NCI-H345 (cell line): Measurements from ENCODE around the gene POLDIP2.

ENCODE experiments used
- DNase-seq: peaks from one replicate; lab custom pipeline; 2025; lab: John Stamatoyannopoulos, UW

Gene POLDIP2, protein sequence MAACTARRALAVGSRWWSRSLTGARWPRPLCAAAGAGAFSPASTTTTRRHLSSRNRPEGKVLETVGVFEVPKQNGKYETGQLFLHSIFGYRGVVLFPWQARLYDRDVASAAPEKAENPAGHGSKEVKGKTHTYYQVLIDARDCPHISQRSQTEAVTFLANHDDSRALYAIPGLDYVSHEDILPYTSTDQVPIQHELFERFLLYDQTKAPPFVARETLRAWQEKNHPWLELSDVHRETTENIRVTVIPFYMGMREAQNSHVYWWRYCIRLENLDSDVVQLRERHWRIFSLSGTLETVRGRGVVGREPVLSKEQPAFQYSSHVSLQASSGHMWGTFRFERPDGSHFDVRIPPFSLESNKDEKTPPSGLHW

GRCh38 chr17:28357061-28357900 is at the start of gene POLDIP2:
Gene POLDIP2, minus strand, starts transcription at chr17:28357527. Its CDS starts 79 bp downstream, at chr17:28357448.
- DNase-seq = peak; percentile 96

DNA sequence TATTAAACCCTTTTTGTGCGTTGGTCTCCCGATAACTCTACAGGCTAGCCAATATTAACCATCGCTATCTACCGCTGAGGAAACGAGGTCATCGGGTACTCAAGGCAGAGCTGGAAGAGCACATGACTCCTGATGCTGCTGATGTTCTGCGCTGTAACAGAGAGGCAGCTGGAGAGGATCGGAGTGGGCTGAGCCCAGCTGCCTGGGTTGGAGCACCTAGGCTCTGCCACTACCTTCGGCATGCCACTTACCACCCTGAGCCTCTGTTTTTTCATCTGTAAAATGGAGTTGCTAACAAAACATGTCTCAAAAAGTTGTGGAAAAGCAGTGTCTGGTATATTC is 49.1 kb upstream of the POLDIP2 start:
- DNase-seq = peak; percentile 73

DNA sequence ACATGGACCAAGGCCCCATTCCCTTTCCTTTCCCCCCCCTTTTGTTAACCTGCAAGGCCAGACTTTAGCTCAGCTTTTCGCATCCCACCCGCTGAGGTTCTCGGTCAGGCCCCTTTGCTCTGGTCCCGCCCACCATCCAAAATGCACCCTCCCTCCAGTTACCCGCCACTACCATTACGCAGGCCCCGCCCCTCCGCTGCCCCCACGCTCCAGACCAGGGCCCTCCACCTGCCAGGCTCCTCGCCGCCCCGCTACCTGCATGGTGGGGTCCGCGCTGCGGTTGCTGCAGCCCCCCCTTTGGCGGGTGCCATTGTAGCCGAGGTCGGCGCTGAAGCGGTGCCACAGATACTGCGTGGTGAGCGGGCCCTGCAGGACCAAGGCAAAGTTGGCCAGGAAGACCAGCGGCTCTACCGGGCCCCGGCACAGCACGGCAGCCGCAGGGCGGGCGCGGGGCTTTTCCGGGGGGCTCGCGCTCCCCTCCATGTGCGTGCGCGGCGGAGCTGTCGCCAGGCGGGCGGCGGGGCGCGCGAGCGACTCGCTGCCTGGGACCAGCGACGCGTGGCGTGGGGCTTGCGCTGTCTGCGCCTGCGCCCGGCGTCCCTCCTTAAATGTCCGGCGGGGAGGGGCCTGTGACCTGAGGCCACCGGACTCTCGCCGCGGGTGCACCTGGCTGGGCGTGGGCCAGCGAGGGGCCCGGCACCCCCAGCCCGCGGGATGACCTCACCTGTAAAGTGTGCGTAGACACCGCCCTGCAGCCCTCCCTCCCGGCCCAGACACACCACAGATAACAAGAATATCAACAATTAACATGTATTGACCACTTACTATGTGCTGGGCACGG is 48.5 kb upstream of the POLDIP2 start, which contains the start of gene SLC46A1:
SLC46A1 (minus strand) TSS at position 581 of the 841 bp plus-strand sequence; CDS start at position 483, 98 bp downstream.
- DNase-seq = peak; percentile 66

DNA sequence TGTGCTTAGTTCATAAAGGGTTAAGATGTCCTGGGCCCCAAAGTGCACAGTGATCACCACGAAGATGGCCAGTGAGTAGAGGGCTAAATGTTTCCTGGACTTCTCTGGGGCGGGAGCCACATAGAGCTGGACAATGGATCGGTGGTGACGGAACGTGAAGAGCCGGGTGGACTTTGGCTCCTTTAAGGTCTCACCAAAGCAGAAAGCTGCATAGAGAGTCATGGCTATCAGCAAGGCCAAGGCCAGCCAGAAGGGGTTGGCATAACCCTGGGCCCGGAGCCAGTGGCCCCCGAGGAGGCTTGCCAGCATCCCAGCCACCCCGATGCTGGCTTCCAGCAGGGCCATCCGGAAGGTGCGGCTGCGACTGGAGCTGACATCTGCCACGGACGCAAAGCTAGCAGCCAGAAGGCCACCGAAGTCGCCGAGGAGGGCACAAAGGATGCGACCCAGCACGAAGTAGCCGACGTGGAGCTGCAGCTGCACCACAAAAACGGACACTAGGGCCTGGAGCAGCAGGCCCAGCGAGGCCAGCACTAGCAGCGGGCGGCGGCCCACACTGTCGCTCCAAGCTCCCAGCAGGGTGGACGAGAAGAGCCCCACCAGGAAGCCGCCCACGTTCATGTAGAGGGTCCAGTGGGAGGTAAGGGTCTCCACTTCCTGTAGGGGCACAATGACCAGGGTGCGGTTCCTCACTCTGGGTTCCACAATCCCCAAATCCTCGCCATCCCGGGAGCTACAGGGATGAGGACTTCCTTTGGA is 47.7 kb upstream of the POLDIP2 start:
- DNase-seq = peak; percentile 9

DNA sequence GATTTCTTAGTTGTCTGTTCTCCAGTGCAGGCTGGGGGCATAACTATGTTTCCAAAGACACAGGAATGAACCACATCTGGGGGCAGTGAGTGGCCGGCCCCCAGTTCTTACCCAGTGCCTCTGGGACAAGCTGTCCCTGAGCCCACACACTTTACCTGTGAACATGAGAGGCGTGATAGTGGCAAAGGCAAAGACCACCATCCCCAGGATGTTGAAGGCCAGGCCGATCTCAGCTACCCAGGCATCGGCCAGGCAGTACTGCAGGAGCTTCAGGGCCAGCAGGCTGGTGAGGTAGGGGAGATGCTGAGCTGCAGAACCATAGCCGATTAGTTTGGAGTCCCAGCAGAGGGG is 47.1 kb upstream of the POLDIP2 start:
- no peak for DNase-seq

DNA sequence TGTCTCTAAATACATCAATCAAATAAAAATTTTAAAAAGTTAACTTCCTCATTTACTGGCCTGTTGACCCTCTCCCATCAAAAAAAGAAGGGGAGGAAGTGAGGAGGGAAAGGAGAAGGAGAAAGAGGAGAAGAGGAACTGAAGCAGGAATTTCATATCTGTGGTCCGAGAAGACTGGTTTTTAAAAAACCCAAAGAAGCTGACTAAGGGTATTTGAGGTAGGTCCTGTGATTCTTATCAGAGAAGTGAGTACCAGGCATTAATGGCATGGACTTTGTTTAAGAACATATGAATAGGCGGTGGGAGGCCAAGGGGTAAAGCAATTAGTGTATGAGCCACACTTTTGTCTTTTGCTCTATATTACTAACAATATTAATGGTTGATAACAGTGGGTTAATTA is 46.7 kb upstream of the POLDIP2 start:
- DNase-seq = no peak

- no peak for DNase-seq
Observed at GRCh38 chr17:28402844-28403243, 45.5 kb upstream of the POLDIP2 start.

DNA sequence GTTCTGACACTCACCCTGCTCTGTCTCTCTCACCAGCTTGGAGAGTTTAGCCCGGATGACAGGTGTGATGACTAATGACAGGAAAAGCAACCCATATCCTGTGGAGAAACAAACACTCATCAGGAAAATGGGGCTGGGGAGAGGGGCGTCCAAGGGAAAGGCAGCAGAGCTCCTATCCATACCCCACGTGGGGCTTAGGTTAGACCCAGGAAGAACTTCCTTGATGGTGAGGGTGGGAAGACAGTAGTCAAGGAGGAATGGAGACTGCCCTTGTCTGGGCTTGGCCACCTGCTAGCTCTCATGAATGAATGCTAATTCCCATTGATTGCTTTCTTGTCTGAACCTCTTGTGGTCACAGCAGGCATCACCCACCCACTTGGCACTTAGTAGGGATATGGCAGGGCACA is 44.9 kb upstream of the POLDIP2 start:
- DNase-seq = peak; percentile 11

DNA sequence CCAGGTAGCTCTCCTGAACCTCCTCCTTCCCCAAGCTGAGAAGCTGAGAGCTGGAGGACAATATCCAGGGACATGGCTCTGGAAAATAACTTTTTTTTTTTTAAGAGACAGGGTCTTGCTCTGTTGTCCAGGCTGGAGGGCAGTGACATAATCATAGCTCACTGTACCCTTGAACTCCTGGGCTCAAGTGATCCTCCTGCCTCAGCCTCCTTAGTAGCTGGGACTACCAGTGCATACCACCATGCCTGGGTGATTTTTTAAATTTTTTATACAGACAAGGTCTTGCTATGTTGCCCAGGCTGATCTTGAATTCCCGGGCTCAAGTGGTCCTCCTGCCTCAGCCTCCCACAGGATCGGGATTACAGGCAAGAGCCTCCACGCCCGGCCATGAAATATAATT is 42.5 kb upstream of the POLDIP2 start:
- no peak for DNase-seq

- DNase-seq = no peak
Observed at GRCh38 chr17:28398280-28398981, 41.1 kb upstream of the POLDIP2 start.

DNA sequence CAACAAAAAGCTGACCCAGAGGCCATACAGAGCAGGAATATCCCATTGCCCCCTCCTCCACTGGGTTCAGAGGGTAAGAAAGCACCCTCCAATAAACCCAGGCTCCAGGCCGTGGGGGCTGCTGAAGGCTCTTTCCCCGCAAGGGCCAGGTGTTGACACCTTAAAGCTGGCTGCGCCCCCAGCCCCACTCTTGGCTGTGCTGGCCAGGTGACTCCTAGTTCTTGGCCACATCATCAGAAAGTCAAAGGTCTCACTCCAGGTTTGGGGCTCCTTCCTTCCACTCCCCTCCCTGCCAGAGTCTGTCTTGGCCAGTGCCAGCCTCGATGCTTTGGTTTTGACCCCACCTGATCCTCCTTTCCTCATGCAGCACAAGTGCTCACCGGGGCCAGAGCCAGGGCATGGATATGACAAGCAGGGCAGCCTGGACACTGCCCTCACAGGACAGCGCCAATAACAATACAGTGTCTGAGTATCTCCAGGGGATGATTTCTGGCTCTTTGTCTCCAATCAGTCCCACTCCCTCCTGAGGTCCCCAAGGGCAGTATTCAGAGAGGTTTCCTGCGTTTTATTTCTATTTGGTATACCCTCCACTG is 40.5 kb upstream of the POLDIP2 start:
- no peak for DNase-seq

- DNase-seq = no peak
Observed at GRCh38 chr17:28397275-28397674, 39.9 kb upstream of the POLDIP2 start.

DNA sequence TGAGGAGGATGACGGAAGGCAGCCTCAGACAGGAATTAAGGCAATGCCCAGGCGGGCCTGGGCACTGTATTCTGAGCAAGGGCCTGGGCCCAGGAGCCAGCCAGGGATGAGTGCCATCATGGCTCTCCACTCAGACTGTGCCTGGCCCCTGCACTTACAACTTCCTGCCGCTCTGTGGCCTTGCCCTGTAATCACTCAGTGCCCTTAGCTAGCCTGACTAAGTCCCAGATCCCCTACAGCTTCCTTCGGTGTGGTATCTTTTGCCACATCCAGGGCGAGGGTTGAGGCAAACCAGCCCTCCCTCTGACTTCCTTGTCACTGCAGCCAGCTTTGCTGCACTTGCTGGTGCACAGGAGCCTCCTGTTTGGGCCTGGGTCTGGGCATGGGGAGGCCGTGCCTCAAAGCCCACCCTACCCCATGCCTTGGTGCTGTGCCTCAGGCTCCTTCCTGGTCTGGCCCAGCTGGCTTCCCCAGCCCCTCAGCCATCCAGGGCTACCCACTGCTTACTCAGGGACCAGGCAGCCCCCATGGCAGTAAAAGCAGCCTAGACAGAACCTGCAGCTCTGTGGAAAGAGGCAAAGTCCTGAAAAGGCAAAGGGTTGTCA is 39.4 kb upstream of the POLDIP2 start:
- DNase-seq = no peak

DNA sequence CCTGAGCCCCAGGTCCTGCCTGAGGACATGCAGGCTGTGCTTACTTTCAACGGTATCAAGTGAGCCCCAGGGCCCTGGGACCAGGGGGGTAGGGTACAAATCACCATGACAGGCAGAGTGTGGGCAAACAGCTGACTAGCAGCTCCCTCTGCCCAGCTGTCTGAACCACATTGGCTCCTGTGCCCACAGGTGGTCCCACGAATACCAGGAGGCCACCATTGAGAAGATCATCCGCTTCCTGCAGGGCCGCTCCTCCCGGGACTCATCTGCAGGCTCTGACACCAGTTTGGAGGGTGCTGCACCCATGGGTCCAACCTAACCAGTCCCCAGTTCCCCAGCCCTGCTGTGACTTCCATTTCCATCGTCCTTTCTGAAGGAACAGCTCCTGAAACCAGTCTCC is 38.6 kb upstream of the POLDIP2 start:
- DNase-seq = no peak

- DNase-seq = no peak
Observed at GRCh38 chr17:28395426-28395825, 38.1 kb upstream of the POLDIP2 start.

DNA sequence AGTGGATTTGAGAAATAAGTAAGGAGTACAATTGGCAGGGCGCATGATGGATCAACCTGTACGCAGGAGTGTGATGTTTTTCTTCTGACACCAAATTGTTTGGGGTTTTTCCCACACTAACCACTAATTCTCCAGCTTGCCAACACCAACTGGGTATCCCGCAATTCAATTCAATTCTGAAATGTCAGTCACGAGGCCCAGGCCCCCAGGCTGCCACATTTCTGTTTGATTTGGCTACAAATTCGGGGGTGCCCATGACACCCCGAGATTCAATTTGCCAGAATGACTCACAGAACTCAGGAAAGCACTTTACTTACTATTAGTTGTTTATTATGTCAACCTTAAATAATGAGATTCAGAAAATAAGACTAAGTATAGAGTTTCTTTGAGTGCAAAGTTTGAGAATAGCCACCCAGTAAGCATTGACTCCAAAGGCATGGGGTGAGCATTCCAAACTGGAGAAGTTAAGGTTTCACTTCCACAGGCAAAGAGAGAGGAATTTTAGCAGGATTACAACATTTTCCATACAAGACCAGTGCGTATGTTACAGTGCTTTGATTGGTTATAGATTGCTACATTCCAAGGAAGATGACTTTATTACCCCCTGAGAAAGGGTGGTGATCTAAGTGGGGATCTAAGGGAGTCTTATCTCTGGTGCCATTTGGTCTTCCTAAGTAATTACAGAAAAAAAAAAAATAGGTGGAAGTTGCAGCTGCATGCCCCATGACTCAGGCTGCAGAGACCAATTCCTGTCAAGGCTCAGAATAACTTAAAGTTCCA is 37.2 kb upstream of the POLDIP2 start:
- no peak for DNase-seq

GRCh38 chr17:28392491-28392890 is 35.2 kb upstream of the POLDIP2 start:
- no peak for DNase-seq

GRCh38 chr17:28391401-28391800 is 34.1 kb upstream of the POLDIP2 start:
- DNase-seq = no peak

DNA sequence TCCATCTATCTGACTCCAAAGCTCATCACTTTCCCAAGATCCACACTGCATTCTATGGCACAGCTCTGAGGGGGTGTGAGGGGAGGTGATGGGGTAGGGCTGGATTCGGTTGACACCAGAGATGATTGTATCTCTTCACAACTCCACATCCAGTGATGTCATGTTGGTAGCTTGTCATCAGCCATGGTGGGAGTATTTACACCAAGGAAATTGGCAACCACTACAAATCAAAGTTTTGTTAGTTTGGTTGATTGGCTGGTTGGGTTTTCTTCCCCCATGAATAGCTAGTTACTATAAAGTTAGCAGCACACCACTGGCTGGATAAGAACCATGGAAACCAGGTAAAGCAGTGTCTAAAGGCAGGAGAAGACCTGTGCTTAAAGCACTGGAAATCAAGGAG is 33.7 kb upstream of the POLDIP2 start:
- DNase-seq = no peak
